Fibroblast of pulmonary artery (primary cell): ENCODE measurements around the gene BUB1B.
"Not testable (repeated sequence)": the region's sequence is repeated elsewhere in the genome, so short reads cannot be mapped to it uniquely, and the experiment has no call there.

Experiments
- DNase-seq: peaks from one replicate; pipeline ENCODE4 v3.0.0-alpha.2; 2010; ENCODE audit warnings: low read depth
- H3K4me3 ChIP-seq: replicated peaks from 2 replicates; pipeline ENCODE4 v1.5.1; 2011; ENCODE audit warnings: low read depth, mild to moderate bottlenecking, control low read depth, low read length, moderate library complexity
- TF ChIP-seq, protein P1 (sequence below): IDR thresholded peaks from 2 replicates; pipeline ENCODE4 v1.5.1; 2011; ENCODE audit warnings: mild to moderate bottlenecking, control low read depth, low read length, inconsistent platforms; ENCODE audit errors: missing control alignments

BUB1B gene

DNA sequence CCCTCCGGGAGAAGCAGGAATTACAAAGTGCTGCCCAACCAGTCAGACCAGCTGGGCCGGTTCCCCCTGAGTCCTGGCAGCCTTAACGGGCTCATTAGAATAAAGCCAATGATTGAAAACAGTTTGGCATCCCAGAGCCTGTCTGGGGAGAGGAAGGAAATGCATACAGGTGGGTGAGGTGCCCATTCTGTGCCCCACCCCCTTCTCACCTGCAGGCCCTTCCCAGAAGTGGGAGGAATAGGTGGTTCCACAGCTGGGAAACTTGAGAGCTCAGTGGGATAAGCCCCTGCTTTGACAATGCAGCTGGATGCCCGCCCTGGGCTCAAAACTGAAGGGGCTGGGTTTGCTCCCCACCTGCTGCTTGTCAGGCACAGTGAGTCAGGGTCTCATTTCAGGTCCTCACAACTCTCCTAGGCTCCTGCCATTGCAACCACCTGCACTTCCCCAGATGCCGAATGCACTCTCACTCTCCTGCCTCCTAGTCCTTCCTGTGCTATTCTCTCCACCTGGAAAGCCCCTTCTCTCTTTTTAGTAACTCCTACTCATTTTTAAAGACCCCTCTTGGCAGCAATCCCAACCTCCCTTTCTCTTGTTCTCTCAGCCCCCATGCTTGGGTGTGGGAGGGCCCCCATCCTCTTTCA lies 5.5 kb upstream of the BUB1B start:
- no peak for DNase-seq

DNA sequence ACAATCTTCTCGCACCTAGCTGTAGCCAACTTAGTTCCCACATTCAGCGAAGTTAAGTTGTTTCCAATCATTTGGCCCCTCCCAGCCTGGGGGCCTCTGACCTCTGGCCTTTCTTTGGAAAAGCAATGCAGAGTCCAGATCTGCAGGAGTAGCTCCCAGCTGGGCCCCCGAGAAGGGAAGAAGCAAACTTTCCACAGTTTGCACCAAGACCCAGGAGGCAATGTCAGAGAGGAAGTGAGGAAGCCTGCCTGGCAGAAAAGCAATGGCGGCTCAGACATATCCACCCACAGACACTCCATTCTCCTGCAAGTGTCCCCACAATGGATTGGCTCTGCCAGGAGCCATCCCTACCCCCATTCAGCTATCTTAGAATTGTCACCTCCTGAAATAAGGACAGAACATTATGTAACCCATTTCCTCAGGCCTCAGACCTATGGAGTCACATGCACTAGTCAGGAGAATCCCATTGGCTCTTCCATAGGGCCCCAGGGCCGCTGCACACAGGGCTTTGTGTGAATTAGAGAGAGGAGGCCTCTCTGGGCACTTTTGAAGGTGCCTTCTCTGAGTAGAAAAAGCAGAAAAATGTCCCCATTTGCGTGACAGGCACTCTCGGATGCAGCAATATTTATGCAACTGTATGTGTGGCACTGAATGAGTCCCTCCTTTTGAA lies 3.0 kb upstream of the BUB1B start:
- no peak overlapping the region for H3K4me3 ChIP-seq
- TF ChIP-seq, protein P1, sequence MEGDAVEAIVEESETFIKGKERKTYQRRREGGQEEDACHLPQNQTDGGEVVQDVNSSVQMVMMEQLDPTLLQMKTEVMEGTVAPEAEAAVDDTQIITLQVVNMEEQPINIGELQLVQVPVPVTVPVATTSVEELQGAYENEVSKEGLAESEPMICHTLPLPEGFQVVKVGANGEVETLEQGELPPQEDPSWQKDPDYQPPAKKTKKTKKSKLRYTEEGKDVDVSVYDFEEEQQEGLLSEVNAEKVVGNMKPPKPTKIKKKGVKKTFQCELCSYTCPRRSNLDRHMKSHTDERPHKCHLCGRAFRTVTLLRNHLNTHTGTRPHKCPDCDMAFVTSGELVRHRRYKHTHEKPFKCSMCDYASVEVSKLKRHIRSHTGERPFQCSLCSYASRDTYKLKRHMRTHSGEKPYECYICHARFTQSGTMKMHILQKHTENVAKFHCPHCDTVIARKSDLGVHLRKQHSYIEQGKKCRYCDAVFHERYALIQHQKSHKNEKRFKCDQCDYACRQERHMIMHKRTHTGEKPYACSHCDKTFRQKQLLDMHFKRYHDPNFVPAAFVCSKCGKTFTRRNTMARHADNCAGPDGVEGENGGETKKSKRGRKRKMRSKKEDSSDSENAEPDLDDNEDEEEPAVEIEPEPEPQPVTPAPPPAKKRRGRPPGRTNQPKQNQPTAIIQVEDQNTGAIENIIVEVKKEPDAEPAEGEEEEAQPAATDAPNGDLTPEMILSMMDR = no peak
- DNase-seq = no peak

More for the DNA sequence above, 5.5 kb upstream of the BUB1B start:
- TF ChIP-seq, protein P1 = no peak
- no peak overlapping the region for H3K4me3 ChIP-seq

DNA sequence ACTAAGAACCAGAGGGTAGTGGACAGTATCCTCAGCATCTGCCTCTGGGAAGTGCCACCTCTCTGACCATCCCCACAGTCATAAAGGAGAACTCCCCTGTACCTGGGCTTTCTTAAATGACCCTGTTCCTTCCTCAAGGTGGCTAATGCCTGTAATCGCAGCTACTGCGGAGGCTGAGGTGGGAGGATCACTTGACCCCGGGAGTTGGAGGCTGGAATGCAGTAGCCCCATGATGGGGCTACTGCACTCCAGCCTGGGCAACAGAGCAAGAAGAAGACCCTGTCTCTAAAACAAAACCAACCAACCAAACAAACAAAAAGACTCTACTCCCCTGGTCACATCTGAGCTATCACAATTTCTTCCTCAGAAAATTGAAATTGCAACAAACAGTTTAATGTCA lies 848 bp upstream of the BUB1B start:
- TF ChIP-seq, protein P1 = no peak
- no peak for DNase-seq
- no peak overlapping the region for H3K4me3 ChIP-seq

DNA sequence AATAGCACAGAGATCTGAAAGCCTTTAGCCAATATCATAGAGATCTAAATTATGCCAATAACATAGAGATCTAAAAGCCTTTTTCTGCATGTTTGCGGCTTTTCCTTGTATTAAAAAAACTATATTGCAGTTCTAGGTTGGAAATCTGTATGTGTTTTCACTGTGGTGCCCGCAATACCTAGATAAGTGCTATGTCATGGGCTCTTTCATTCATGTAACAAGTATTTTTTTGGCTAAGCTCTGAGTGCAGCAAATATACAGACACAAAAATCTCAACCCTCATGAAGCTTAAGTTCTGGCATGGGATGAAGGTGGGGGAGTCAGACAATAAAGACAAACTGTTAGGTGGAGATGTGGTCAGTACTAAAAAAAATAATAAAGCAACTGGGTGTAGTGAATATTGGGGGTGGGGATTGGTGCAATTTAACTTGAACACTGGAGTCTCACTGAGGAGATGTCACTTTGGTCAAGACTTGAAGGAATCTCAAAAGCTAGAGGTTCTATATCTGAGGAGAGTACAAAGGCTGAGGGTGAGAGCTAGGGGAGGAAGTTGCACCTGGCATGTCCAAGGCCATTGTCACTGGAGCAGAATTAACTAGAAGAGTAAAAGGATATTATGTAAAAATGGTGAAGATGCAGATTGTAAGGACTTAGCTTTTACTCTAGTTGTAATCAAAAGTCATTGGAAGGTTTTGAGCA lies 973 bp downstream of the BUB1B start:
- no peak for DNase-seq

DNA sequence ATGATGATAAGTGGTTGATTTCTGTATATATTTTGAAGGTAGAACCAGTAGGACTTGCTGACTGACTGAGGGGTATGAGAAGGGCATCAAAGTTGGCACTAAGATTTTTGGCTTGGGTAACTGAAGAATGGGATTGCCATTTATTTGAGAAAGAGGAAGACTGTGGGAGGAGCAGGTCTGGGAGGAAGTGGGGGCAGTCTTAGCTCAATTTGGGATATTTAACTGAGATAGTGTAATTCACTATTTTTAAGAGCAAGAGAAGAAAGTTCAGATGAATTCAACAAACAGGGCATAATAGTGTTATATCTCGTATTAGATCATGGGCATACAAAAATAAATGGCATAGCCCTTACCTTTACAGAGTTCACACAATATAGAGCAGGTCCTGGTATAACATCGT lies 1.7 kb downstream of the BUB1B start:
- TF ChIP-seq, protein P1 = no peak
- no peak for DNase-seq
- peak overlapping the region; percentile 96 for H3K4me3 ChIP-seq

More for the DNA sequence above, 973 bp downstream of the BUB1B start:
- TF ChIP-seq, protein P1 = no peak
- H3K4me3 ChIP-seq = peak overlapping the region; percentile 96

DNA sequence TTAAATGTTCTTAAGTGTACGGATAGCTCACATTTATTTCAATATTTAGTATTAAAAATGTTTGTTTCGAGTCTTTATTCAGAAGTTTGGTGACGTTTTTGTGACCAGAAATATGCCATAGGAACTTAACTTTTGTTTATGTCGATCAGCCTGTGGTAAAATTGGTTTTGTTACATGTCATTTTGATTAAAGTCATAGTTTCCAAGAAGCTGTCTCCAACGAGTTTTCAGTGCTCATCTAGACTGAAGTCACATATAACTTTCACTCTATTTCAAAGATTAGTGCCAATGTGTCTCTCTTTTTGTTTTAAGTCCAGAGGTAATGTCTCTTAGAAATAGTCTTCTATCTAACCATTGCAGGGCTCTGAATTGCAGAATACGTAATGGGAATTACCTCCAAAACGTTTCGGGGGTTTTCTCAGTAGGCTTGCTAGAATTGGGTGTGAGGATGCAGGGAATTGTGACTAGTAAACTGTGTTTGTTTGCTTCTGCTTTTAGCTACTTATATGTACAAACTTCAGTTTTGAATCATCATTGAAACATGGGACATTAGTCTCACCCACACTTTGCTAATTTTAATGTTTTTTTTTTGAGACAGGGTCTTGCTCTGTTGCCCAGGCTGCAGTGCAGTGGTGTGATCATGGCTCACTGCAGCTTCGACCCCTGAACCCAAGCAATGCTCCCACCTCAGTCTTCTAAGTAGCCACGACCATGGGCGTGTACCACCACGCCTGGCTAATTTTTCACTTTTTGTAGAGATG lies 3.0 kb downstream of the BUB1B start:
- TF ChIP-seq, protein P1 = no peak
- DNase-seq = no peak
- no peak overlapping the region for H3K4me3 ChIP-seq

DNA sequence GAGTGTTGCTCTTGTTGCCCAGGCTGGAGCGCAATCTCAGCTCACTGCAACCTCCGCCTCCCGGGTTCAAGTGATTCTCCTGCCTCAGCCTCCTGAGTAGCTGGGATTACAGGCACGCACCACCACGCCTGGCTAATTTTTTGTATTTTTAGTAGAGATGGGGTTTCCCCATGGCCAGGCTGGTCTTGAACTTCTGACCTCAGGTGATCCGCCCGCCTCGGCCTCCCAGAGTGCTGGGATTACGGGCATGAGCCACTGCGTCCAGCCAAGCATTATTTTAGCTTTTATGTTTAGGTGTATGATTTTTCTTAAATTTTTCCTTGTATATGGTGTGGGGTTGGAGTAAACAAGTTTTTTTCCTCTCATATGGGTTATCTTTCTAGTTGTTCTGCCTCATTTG lies 6.5 kb downstream of the BUB1B start:
- not testable (repeated sequence) for H3K4me3 ChIP-seq, DNase-seq
